ENCODE data around the gene HS3ST1. TPM values are rescaled to one million over a fixed set of nuclear protein-coding genes. Genes with fewer than 3 reads are reported as not detected.

The HS3ST1 gene
- total RNA-seq, 1 donor from 2014 or later, result 3.4 TPM

DNA sequence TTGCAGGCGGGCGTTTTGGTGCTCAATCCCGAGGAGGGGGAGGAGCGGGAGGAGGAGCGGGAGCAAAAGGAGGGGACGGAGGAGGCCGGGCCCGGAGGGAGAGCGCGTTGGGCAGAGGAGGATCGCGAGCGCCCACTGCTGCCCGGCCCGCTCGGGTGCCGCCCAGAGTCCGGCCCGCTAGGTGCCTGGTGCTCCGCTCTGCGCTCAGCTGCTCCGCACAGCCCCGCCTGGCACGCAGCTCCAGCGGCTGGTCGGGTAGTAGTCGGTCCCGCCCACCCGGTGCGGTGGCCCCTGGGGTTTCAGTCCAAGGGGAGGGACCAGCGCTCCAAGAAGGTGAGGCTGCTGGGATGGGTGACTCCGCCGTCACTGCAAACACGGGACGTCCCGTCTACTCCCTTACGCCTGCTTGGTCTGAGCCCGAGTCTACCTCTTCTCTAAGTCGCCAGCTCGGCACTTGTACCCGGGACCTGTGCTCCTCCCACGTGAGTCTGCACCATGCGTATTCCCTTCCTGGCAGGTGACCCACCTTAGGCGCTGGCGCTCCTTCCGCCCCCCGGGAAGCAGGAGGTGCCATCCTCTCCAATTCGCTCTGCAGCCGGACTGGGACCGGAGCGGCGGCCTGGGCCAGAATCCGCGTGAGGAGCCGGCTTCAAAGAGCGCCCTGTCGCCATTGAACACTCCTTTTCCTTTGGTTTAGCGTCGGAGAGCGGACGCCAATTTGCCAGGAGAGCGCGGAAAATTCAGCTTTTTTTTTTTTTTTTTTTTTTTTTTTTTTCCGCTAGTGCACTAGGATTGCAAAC is 405 bp upstream of the HS3ST1 start:
- Mint-ChIP-seq H3K27me3 (ENCODE audit: low read depth) (peaks cover 32% of the 10 kb centered on the region), H3K9me3 (no peaks in the 10 kb centered on the region), H3K4me1 (peaks cover 25% of the 10 kb centered on the region), H3K36me3 (no peaks in the 10 kb centered on the region), H3K4me3 (peak overlapping the region; percentile 83), H3K27ac (peak overlapping the region; percentile 34)
- DNase-seq (ENCODE audit: low spot score in 2 of 2, unreplicated experiment in 2 of 2), result peak; percentile 54 to 79
- TF ChIP-seq, protein P1, sequence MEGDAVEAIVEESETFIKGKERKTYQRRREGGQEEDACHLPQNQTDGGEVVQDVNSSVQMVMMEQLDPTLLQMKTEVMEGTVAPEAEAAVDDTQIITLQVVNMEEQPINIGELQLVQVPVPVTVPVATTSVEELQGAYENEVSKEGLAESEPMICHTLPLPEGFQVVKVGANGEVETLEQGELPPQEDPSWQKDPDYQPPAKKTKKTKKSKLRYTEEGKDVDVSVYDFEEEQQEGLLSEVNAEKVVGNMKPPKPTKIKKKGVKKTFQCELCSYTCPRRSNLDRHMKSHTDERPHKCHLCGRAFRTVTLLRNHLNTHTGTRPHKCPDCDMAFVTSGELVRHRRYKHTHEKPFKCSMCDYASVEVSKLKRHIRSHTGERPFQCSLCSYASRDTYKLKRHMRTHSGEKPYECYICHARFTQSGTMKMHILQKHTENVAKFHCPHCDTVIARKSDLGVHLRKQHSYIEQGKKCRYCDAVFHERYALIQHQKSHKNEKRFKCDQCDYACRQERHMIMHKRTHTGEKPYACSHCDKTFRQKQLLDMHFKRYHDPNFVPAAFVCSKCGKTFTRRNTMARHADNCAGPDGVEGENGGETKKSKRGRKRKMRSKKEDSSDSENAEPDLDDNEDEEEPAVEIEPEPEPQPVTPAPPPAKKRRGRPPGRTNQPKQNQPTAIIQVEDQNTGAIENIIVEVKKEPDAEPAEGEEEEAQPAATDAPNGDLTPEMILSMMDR (IDR thresholded peaks at IDR 0.05; ENCODE audit: unreplicated experiment), result peak; percentile 61

DNA sequence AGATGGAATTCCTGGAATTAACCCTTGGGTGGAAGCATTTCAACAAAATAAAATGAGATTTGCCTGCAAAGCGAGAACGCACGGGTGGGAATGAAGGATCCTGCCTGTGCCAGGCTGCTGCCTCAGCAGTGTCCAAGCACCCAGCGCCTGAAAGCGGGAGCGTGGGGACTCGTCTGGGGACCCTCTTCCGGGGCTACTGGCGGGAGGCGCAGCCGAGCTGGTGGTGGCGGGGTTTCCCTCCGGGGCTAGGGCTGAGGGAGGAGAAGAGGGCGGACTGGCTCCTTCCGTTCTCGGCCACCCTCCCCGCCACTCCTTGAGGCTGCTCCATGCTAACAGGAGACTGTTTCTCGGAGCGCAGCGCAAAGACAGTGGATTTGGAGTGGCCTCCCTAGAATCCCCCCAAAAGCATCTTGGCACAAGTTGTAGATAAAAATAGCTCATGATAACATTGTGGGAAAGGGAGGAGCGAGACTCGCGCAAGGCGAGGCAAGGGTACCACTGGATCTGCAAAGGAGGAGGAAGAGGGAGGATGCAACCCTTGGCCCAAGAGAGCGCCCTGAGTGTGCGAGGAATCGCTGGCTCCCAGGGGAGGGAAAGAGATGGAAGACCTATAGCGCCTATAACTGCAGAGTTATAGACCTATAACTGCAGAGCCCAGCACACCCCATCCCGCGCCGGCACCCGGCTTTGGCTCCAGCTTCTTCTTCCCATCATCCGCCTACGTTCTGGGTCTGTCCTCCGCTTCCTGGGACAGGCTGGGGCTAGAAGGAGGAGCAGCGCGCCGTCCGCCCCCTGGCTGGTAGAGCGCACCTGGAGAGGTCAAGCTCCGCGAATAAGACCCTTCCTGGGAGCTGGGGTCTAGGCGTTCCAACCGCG is 1.3 kb downstream of the HS3ST1 start:
- peak overlapping the region; percentile 83 for H3K4me3 Mint-ChIP-seq
- H3K9me3 Mint-ChIP-seq, result no peaks in the 10 kb centered on the region
- TF ChIP-seq, protein P1 (IDR thresholded peaks at IDR 0.05; ENCODE audit: unreplicated experiment), result no peak
- peak in 1 of 2 experiments; percentile 40 for DNase-seq (ENCODE audit: low spot score in 2 of 2, unreplicated experiment in 2 of 2)
- peaks cover 32% of the 10 kb centered on the region for H3K27me3 Mint-ChIP-seq (ENCODE audit: low read depth)
- peaks cover 35% of the 10 kb centered on the region for H3K4me1 Mint-ChIP-seq
- no peaks in the 10 kb centered on the region for H3K36me3 Mint-ChIP-seq
- no peak overlapping the region for H3K27ac Mint-ChIP-seq

DNA sequence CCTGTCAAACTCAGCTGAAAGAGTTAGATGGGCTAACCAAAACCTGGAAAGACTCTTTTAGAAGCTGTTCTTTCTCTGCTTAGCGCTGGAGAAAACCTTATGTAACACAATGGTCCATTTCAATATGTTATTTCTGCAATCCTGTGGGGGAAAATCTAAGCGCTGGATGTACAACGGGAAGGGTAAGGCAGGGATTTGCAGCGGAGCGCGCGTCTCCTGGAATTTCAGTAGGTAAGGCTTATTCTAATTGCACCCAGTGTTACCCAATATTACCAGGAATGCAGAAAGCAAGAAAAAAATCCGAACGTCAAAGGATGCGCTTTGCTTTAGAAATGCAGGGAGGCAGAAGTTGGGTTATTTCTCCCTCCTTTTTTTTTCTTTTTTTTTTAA is 2.0 kb downstream of the HS3ST1 start:
- Mint-ChIP-seq H3K4me1 (peaks cover 41% of the 10 kb centered on the region), H3K27me3 (ENCODE audit: low read depth) (peaks cover 32% of the 10 kb centered on the region), H3K27ac (no peak overlapping the region), H3K9me3 (no peaks in the 10 kb centered on the region), H3K36me3 (no peaks in the 10 kb centered on the region), H3K4me3 (peak overlapping the region; percentile 83)
- DNase-seq (ENCODE audit: low spot score in 2 of 2, unreplicated experiment in 2 of 2), result no peak
- TF ChIP-seq, protein P1 (IDR thresholded peaks at IDR 0.05; ENCODE audit: unreplicated experiment), result no peak

DNA sequence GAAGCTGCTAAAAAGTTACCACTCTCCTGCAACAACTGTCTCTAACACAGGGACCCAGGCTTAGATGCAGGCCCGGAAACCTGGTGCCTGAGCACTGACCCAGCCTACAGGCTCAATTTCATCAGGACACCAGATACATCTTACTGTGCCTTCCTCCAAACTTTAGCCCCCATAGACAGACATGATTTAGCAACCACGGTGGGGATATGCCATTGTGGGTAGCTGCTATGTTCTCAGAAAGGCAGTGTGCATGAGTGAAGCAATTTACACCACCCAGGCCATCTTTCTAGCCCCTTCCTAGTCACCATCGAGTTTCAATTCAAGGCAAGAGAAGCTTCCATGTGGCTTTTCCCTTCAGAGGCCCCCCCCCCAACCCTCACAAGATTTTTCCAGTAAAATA is 2.7 kb downstream of the HS3ST1 start:
- no peaks in the 10 kb centered on the region for H3K36me3 Mint-ChIP-seq
- H3K4me3 Mint-ChIP-seq, result no peak overlapping the region
- TF ChIP-seq, protein P1 (IDR thresholded peaks at IDR 0.05; ENCODE audit: unreplicated experiment), result no peak
- peaks cover 25% of the 10 kb centered on the region for H3K27me3 Mint-ChIP-seq (ENCODE audit: low read depth)
- peaks cover 49% of the 10 kb centered on the region for H3K4me1 Mint-ChIP-seq
- DNase-seq (ENCODE audit: low spot score in 2 of 2, unreplicated experiment in 2 of 2), result no peak
- H3K27ac Mint-ChIP-seq, result no peak overlapping the region
- no peaks in the 10 kb centered on the region for H3K9me3 Mint-ChIP-seq

DNA sequence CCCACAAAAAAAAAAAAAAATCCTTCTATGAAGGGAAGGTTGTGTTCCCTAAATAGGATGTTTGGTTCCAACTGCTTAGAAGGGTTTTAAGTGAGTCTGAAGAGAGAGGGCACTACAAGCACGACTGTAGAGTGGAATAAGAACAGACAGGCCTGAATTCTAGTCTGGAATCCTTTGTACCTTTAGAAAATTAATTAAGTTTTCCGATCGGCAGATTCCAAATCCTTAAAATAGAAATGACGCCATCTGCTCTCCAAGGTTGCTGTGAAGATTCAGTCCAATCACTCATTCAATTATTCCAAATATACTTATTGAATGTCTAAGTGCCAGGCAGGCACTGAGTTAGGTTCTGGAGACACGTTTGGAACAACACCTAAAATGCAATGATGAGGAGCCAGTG is 3.8 kb downstream of the HS3ST1 start:
- TF ChIP-seq, protein P1 (IDR thresholded peaks at IDR 0.05; ENCODE audit: unreplicated experiment), result no peak
- Mint-ChIP-seq H3K27me3 (ENCODE audit: low read depth) (peaks cover 25% of the 10 kb centered on the region), H3K4me3 (no peak overlapping the region), H3K36me3 (no peaks in the 10 kb centered on the region), H3K4me1 (peaks cover 56% of the 10 kb centered on the region), H3K9me3 (no peaks in the 10 kb centered on the region), H3K27ac (no peak overlapping the region)
- no peak for DNase-seq (ENCODE audit: low spot score in 2 of 2, unreplicated experiment in 2 of 2)
